NCI-H460 (cell line): ENCODE data around the gene FOXD1. TPM values are rescaled to one million over a fixed set of nuclear protein-coding genes. Genes with fewer than 3 reads are reported as not detected.
"Not testable (repeated sequence)": the region's sequence is repeated elsewhere in the genome, so short reads cannot be mapped to it uniquely, and the experiment has no call there.

Experiments used
- DNase-seq: peaks from one replicate; pipeline ENCODE4 v3.0.0-alpha.2; 2016; ENCODE audit warnings: low read depth; ENCODE audit errors: extremely low read depth
- total RNA-seq: library from RNA; depleted of rRNA; stranded (reverse); fragments of >200 nt; shearing (Covaris generic); gene quantifications from 2 replicates; pipeline ENCODE4 v1.2.3, GENCODE V29; 2014; rRNA removed

Gene FOXD1
- total RNA-seq, 1 experiment from 2014 or later = 16.6 TPM

GRCh38 chr5:73419117-73419464 is 29.5 kb downstream of the FOXD1 start:
- no peak for DNase-seq

GRCh38 chr5:73418244-73418691 is 30.3 kb downstream of the FOXD1 start:
- DNase-seq = no peak

GRCh38 chr5:73417303-73418034 is 31.1 kb downstream of the FOXD1 start:
- DNase-seq = no peak

- DNase-seq = no peak
These were observed 33.0 kb downstream of the FOXD1 start for GRCh38 chr5:73415617-73416016.

GRCh38 chr5:73415171-73415570 is 33.4 kb downstream of the FOXD1 start:
- no peak for DNase-seq

- no peak for DNase-seq
These were observed 36.0 kb downstream of the FOXD1 start for GRCh38 chr5:73412597-73412988.

GRCh38 chr5:73411936-73412596 is 36.5 kb downstream of the FOXD1 start:
- no peak for DNase-seq

GRCh38 chr5:73409927-73410326 is 38.6 kb downstream of the FOXD1 start:
- DNase-seq = not testable (repeated sequence)

- DNase-seq = no peak
These were observed 42.9 kb downstream of the FOXD1 start for GRCh38 chr5:73405691-73406090.

GRCh38 chr5:73399775-73400174 is 48.8 kb downstream of the FOXD1 start:
- DNase-seq = no peak

Other genes starting within 250 kb of the FOXD1 start
- gene BTF3, start 49.7 kb upstream of the FOXD1 start, total RNA-seq = 1,343 and 1,385 TPM in 2 replicates
- 30.0 and 31.5 TPM in 2 replicates for gene ANKRA2, start 116.9 kb upstream of the FOXD1 start, total RNA-seq
- gene UTP15, start 117.0 kb upstream of the FOXD1 start, total RNA-seq = 36.5 and 41.0 TPM in 2 replicates
- gene ARHGEF28, start 177.4 kb upstream of the FOXD1 start, total RNA-seq = 32.2 and 35.2 TPM in 2 replicates